IPS-15b (cell line): ENCODE data around the gene PPM1B.

Experiments used
- H3K27me3 ChIP-seq: one replicate; pipeline ENCODE4 v1.6.1; 2013; ENCODE audit warnings: low read length; ENCODE audit not compliant: control insufficient read depth, insufficient read depth
- H3K36me3 ChIP-seq: one replicate; pipeline ENCODE4 v1.6.1; 2013; ENCODE audit warnings: low read length; ENCODE audit not compliant: control insufficient read depth, insufficient read depth
- H3K4me1 ChIP-seq: one replicate; pipeline ENCODE4 v1.6.1; 2013; ENCODE audit warnings: mild to moderate bottlenecking, low read length; ENCODE audit not compliant: control insufficient read depth, insufficient read depth
- H3K4me3 ChIP-seq: one replicate; pipeline ENCODE4 v1.5.1; 2013; ENCODE audit warnings: low read depth, low read length
- H3K9ac ChIP-seq: one replicate; pipeline ENCODE4 v1.6.1; 2013; ENCODE audit warnings: low read depth, mild to moderate bottlenecking, low read length
- H3K9me3 ChIP-seq: one replicate; pipeline ENCODE4 v1.6.1; 2013; ENCODE audit warnings: mild to moderate bottlenecking, low read length; ENCODE audit not compliant: control insufficient read depth, insufficient read depth

The PPM1B gene

DNA sequence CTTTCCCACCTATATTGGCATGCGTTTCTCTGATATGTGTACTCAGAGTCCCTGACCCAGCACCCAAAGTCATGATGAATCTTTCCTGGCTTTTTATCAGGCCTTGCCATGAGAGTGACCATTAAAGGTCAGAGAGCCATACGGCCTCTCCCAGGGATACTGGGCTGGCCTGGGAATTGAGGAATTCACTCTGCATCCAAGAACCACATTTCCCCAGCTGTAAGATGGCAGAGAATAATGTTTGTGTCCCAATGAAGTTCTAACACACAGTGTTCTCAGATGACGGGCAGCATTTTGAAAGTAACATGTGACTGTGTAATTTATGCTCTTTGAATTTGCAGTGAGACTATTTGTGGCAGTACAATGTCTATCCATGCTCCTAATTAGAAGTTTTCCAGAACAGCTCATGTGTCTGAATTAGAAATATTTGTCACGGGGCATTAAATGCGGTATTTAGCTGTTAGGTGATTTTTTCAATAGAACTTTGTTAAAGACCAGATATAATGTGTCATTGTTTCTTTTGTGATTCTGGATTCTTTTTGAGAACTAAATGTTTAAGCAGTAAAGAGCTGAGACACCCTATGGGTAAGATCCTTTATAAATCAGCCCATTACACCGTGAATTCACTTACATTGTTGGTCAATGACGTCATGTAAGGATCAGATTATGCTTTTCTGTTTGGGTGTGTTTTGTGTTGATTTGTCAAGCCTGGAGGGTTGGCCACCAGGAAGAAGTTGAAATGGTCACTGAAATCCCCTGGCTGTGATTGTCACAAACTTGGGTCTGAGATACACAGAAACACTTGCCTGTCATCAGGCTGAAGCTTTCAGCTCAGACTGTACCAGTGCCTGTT is 99.3 kb downstream of the PPM1B start:
- H3K4me3 ChIP-seq = no peak overlapping the region
- H3K9ac ChIP-seq = no peak overlapping the region
- H3K36me3 ChIP-seq = no peaks in the 10 kb centered on the region
- no peaks in the 10 kb centered on the region for H3K9me3 ChIP-seq
- H3K4me1 ChIP-seq = peaks cover 4% of the 10 kb centered on the region
- H3K27me3 ChIP-seq = no peaks in the 10 kb centered on the region

DNA sequence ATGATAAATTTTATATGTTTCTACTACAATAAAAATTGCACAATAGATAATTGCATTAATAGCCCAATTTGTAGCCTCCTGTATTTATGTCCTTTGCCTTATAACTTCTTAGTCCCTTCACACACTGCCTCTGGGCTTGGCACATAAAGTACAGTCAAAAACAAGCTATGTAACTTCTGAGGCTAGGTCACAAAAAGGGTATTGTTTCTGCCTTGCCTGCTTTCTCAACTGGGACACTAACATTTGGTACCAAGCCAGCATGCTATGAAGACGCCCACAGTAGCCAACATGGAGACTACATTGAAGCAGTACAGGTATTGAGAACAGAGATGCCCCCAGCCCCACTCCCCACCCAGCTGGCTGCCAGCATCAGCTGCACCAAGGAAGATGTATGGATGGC is 101.2 kb downstream of the PPM1B start:
- no peaks in the 10 kb centered on the region for H3K9me3 ChIP-seq
- peaks cover 4% of the 10 kb centered on the region for H3K4me1 ChIP-seq
- no peak overlapping the region for H3K9ac ChIP-seq
- H3K4me3 ChIP-seq = no peak overlapping the region
- H3K27me3 ChIP-seq = no peaks in the 10 kb centered on the region
- H3K36me3 ChIP-seq = no peaks in the 10 kb centered on the region

DNA sequence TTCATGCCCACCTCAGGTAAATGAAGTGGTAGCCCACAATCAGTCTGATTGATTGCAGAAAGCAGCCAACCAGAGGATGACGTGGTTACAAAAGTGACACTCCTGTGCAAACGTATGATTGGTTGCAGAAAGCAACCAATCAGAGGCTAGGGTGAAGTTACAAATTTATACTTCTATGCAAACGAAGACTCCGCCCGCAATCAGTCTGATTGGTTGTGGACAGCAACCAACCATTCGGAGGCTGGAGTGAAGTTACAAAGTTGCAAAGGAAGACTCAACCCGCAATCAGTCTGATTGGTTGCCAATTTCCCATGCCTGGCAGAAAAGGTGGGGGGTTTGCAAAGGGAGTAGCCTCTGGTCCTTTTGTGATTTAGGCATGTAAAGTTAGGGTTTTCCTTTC is 102.6 kb downstream of the PPM1B start:
- no peak overlapping the region for H3K9ac ChIP-seq
- no peaks in the 10 kb centered on the region for H3K9me3 ChIP-seq
- no peak overlapping the region for H3K4me3 ChIP-seq
- H3K4me1 ChIP-seq = peaks cover 4% of the 10 kb centered on the region
- H3K36me3 ChIP-seq = no peaks in the 10 kb centered on the region
- no peaks in the 10 kb centered on the region for H3K27me3 ChIP-seq

DNA sequence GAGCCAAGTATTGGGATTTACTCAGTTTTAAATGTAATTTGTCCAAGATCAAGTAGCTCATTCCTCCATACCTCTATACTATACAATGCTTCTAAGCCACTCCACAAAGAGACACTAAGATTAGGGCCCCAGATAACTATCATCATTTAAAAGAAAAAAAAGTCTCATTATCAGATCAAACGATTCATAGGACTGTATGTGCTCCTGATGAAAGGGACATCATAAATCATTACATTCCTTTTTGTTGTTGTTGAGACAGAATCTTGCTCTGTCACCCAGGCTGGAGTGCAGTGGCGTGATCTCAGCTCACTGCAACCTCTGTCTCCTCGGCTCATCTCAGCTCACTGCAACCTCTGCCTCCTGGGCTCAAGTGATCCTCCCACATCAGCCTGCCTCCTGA is 104.4 kb downstream of the PPM1B start:
- H3K9ac ChIP-seq = no peak overlapping the region
- H3K4me1 ChIP-seq = peaks cover 4% of the 10 kb centered on the region
- no peaks in the 10 kb centered on the region for H3K36me3 ChIP-seq
- H3K9me3 ChIP-seq = no peaks in the 10 kb centered on the region
- H3K27me3 ChIP-seq = no peaks in the 10 kb centered on the region
- H3K4me3 ChIP-seq = no peak overlapping the region

DNA sequence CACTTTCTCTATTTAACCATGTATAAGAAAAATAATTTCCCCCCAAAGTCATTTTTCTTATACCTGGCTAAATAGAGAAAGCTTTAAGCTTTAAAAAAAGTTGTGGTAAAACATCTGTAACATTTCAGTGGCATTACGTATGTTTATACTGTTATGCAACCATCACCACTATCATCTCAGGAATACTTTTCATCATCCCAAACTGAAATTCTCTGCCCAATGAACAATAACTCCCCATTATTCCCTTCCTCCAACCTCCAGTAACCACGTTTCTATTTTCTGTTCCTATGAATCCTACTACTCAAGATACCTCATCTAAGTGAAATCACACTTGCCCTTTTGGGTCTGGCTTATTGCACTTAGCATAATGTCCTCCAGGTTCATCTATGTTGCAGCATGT is 104.9 kb downstream of the PPM1B start:
- no peaks in the 10 kb centered on the region for H3K9me3 ChIP-seq
- no peak overlapping the region for H3K4me3 ChIP-seq
- H3K4me1 ChIP-seq = no peaks in the 10 kb centered on the region
- no peaks in the 10 kb centered on the region for H3K27me3 ChIP-seq
- H3K9ac ChIP-seq = no peak overlapping the region
- no peaks in the 10 kb centered on the region for H3K36me3 ChIP-seq

DNA sequence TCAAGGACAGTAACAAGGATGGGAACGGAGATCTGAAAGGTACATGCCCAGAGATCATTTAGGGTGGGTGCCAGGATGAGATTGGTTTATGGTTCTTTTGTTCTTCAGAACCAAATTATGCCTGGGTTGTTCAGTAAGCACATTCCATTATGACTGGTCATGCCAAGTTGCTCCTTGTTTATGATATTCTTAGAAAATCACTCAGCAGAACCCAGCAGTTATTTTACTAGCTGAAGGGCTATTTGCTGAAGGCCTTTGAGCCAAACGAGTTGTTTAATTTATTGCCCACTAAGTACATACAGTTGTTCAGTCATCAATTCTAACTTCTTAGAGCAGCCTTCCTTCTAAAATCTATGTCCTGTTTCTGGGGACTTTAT is 107.2 kb downstream of the PPM1B start:
- H3K36me3 ChIP-seq = no peaks in the 10 kb centered on the region
- no peak overlapping the region for H3K9ac ChIP-seq
- H3K9me3 ChIP-seq = no peaks in the 10 kb centered on the region
- no peaks in the 10 kb centered on the region for H3K4me1 ChIP-seq
- H3K4me3 ChIP-seq = no peak overlapping the region
- H3K27me3 ChIP-seq = no peaks in the 10 kb centered on the region

DNA sequence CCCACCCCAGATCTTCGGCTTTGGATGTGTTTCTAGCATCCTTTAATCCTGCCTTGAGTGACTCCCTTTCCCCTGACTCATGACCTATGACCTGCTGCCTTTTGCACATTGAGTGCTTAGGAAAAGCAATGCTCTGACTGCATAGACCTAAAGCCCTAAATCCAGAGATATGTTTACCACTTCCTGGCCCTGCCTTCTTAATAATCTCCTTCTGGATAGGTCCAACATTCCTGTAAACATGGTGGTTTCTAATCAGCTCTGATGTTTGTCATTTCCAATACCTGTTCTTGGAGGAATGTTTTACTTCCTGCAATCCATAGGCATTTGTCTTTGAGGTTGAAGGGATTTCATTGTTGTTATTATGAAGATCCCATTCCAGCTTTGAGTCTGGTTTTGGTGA is 108.9 kb downstream of the PPM1B start:
- no peak overlapping the region for H3K9ac ChIP-seq
- H3K36me3 ChIP-seq = no peaks in the 10 kb centered on the region
- no peaks in the 10 kb centered on the region for H3K27me3 ChIP-seq
- no peak overlapping the region for H3K4me3 ChIP-seq
- no peaks in the 10 kb centered on the region for H3K4me1 ChIP-seq
- H3K9me3 ChIP-seq = no peaks in the 10 kb centered on the region

DNA sequence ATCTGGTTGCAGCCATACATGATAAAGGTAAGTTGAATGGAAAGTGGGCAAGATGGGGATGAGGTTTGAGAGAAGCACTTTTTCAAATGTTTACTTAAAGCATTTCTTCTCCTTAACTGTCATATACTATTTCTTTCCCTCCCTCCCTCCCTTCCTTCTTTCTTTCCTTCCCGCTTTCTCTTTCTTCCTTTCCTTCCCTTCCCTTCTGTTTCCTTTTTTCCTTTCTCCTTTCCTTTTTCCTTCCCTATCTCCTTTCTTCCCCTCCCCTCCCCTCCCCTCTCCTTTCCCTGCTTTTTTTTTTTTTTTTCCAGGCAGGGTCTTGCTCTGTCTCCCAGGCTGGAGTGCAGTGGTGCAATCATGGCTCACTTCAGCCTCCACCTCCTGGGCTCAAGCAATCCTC is 112.2 kb downstream of the PPM1B start:
- no peak overlapping the region for H3K9ac ChIP-seq
- no peaks in the 10 kb centered on the region for H3K36me3 ChIP-seq
- H3K9me3 ChIP-seq = no peaks in the 10 kb centered on the region
- no peaks in the 10 kb centered on the region for H3K4me1 ChIP-seq
- no peak overlapping the region for H3K4me3 ChIP-seq
- H3K27me3 ChIP-seq = no peaks in the 10 kb centered on the region
